ENCODE data around the gene ORMDL2.
A peak's percentile ranks its signal among the peaks of the same experiment; 100 is the strongest.

Gene ORMDL2

GRCh38 chr12:55817345-55818139 lies at the start of gene ORMDL2, which contains the start of gene SARNP:
ORMDL2 (plus strand) TSS chr12:55818041; CDS start chr12:55819000, 959 bp downstream.
SARNP (minus strand) TSS chr12:55817724; CDS start chr12:55817701, 23 bp downstream.
- DNase-seq (ENCODE audit: low spot score): peak; percentile 99

GRCh38 chr12:55771736-55772135 lies 46.1 kb upstream of the ORMDL2 start:
- DNase-seq (ENCODE audit: low spot score): no peak

- no peak for DNase-seq (ENCODE audit: low spot score)
Observed at GRCh38 chr12:55777856-55778255, 40.0 kb upstream of the ORMDL2 start.

DNA sequence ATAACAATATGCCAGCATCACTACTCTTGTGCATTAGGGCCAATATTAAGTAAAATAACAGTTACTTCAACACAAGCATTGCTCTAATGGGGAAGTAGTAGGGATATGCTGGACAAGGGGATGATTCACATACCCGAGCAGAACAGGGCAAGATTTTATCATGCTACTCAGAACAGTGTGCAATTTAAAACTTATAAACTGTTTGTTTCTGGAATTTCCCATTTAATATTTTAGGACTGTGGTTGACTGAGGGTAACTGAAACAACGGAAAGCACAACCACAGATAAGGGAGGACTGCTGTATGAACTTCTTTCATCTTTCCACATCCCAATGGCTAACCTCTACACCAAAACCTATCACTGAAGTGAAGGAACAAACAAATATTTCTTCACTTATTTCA lies 37.2 kb upstream of the ORMDL2 start:
- DNase-seq (ENCODE audit: low spot score): no peak

DNA sequence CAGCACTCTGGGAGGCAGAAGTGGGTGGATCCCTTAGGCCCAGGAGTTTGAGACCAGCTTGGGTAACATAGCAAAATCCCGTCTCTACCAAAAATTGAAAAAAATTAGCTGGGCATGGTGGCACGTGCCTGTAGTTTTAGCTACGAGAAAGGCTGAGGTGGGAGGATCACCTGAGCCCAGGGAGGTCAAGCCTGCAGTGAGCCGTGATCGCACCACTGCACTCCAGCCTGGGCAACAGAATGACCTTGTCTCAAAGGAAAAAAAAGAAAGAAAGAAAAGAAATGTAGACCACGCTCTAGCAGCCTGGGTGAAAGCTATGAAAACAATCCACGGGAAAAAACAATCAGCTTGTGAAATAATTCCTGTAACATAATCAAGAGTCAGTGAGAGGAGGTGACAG lies 29.3 kb upstream of the ORMDL2 start:
- DNase-seq (ENCODE audit: low spot score): no peak

GRCh38 chr12:55789171-55789570 lies 28.7 kb upstream of the ORMDL2 start:
- no peak for DNase-seq (ENCODE audit: low spot score)

GRCh38 chr12:55789893-55790292 lies 27.9 kb upstream of the ORMDL2 start:
- DNase-seq (ENCODE audit: low spot score): no peak

GRCh38 chr12:55795950-55796349 lies 21.9 kb upstream of the ORMDL2 start:
- DNase-seq (ENCODE audit: low spot score): no peak

GRCh38 chr12:55797068-55797467 lies 20.8 kb upstream of the ORMDL2 start:
- no peak for DNase-seq (ENCODE audit: low spot score)

- no peak for DNase-seq (ENCODE audit: low spot score)
Observed at GRCh38 chr12:55797550-55797949, 20.3 kb upstream of the ORMDL2 start.

GRCh38 chr12:55806982-55807381 lies 10.9 kb upstream of the ORMDL2 start:
- no peak for DNase-seq (ENCODE audit: low spot score)

- DNase-seq (ENCODE audit: low spot score): no peak
Observed at GRCh38 chr12:55809274-55809673, 8.6 kb upstream of the ORMDL2 start.

GRCh38 chr12:55812088-55812487 lies 5.8 kb upstream of the ORMDL2 start:
- no peak for DNase-seq (ENCODE audit: low spot score)

DNA sequence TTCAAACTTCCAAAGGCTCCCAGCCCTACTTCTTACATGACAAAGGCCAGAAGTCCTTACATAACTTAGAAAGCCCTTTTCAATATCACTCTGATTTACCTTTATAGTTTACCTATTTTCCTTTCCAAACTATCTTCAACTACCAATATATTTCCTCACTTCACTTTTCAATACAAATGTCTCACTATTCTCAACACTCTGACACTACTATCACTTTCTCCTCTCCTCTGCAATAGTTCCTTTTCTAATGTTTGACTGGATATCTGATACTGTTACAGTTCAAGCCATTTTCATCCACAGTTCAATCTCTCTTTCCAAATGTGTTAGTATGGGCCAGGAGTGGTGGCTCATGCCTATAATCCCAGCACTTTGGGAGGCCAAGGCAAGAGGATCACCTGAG lies 3.6 kb upstream of the ORMDL2 start:
- no peak for DNase-seq (ENCODE audit: low spot score)

DNA sequence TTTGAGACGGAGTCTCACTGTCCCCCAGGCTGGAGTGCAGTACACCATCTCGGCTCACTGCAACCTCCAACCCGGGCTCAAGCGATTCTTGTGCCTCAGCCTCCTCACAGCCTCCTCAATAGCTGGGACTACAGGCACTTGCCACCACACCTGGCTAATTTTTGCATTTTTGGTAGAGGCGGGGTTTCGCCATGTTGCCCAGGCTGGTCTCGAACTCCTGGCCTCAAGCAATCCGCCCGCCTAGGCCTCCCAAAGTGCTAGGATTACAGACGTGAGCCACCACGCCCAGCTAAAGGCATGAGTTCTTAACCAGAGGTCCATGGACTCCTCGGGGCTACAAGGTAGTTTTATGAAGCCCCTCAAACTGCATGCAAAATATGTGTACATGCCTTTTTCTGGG lies 2.4 kb upstream of the ORMDL2 start:
- DNase-seq (ENCODE audit: low spot score): no peak

- DNase-seq (ENCODE audit: low spot score): no peak
Observed at GRCh38 chr12:55816881-55817344, 928 bp upstream of the ORMDL2 start.

- DNase-seq (ENCODE audit: low spot score): no peak
Observed at GRCh38 chr12:55818140-55818728, 393 bp downstream of the ORMDL2 start.

DNA sequence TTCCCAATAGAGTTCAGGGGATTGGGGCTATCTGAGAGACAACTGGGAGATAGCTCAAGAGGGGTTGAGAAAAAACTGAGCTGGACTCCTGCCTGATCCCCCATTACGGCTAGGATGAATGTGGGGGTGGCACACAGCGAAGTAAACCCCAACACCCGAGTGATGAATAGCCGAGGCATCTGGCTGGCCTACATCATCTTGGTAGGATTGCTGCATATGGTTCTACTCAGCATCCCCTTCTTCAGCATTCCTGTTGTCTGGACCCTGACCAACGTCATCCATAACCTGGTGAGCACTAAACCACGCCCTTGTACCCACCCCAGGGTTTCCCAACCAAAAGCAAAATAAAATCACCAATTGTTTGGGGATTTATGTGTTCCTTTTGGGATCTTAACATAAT lies 1.0 kb downstream of the ORMDL2 start:
- DNase-seq (ENCODE audit: low spot score): no peak

DNA sequence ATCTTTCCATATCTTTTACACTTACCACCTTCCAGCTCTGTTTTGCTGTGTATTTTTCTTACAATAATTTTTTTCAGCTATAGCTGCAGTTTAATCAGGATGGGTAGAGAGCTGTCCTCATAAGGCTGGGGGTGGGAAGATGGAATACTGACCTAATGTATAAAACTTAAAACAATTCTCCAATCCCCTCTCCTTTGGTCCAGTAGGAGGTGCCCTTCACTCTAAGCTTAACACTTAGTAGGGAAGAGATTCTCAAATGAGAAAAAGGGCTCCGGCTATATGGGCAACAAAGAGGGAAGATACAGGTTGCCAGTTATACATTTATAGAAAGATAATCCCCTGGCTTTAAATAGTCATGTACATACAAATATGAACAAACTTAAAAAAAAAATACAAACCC lies 2.8 kb downstream of the ORMDL2 start:
- peak; percentile 3 for DNase-seq (ENCODE audit: low spot score)

GRCh38 chr12:55822228-55822627 lies 4.4 kb downstream of the ORMDL2 start:
- peak; percentile 32 for DNase-seq (ENCODE audit: low spot score)

- DNase-seq (ENCODE audit: low spot score): no peak
Observed at GRCh38 chr12:55823419-55823818, 5.6 kb downstream of the ORMDL2 start.

GRCh38 chr12:55824726-55825125 lies 6.9 kb downstream of the ORMDL2 start:
- no peak for DNase-seq (ENCODE audit: low spot score)

- no peak for DNase-seq (ENCODE audit: low spot score)
Observed at GRCh38 chr12:55827806-55828205, 10.0 kb downstream of the ORMDL2 start.

GRCh38 chr12:55828357-55828756 lies 10.5 kb downstream of the ORMDL2 start:
- DNase-seq (ENCODE audit: low spot score): no peak

Data from ecto neural progenitor cell (in vitro differentiated cells).